ENCODE data around the gene GRK4.
"Not testable (repeated sequence)": the region's sequence is repeated elsewhere in the genome, so short reads cannot be mapped to it uniquely, and the experiment has no call there.

Gene GRK4

GRCh38 chr4:2963175-2963965 is at the start of gene GRK4, which contains the start of gene NOP14:
Gene GRK4 (plus strand): TSS chr4:2963571. CDS start chr4:2964071, 500 bp downstream.
Gene NOP14 (minus strand): TSS chr4:2963406. CDS start chr4:2963319, 87 bp downstream.
- peak; percentile 99 for DNase-seq

GRCh38 chr4:2914256-2915126 is 48.9 kb upstream of the GRK4 start:
- DNase-seq, result no peak

GRCh38 chr4:2915789-2916188 is 47.6 kb upstream of the GRK4 start:
- no peak for DNase-seq

- not testable (repeated sequence) for DNase-seq
Measured at GRCh38 chr4:2916696-2917095, 46.7 kb upstream of the GRK4 start.

GRCh38 chr4:2918300-2918699 is 45.1 kb upstream of the GRK4 start:
- not testable (repeated sequence) for DNase-seq

GRCh38 chr4:2918714-2919113 is 44.7 kb upstream of the GRK4 start:
- DNase-seq, result not testable (repeated sequence)

GRCh38 chr4:2922453-2923101 is 40.8 kb upstream of the GRK4 start:
- peak; percentile 89 for DNase-seq

- no peak for DNase-seq
Measured at GRCh38 chr4:2923141-2923551, 40.2 kb upstream of the GRK4 start.

GRCh38 chr4:2923668-2924173 is 39.6 kb upstream of the GRK4 start:
- DNase-seq, result no peak

- DNase-seq, result no peak
Measured at GRCh38 chr4:2924286-2924685, 39.1 kb upstream of the GRK4 start.

- DNase-seq, result no peak
Measured at GRCh38 chr4:2924765-2925301, 38.5 kb upstream of the GRK4 start.

- DNase-seq, result no peak
Measured at GRCh38 chr4:2925496-2925895, 37.9 kb upstream of the GRK4 start.

- DNase-seq, result peak; percentile 44
Measured at GRCh38 chr4:2925931-2926860, 37.2 kb upstream of the GRK4 start.

GRCh38 chr4:2927016-2927695 is 36.2 kb upstream of the GRK4 start:
- peak; percentile 46 for DNase-seq

- no peak for DNase-seq
Measured at GRCh38 chr4:2927696-2928075, 35.7 kb upstream of the GRK4 start.

- peak; percentile 32 for DNase-seq
Measured at GRCh38 chr4:2928242-2929176, 34.9 kb upstream of the GRK4 start.

- no peak for DNase-seq
Measured at GRCh38 chr4:2929469-2929868, 33.9 kb upstream of the GRK4 start.

- peak; percentile 32 for DNase-seq
Measured at GRCh38 chr4:2930135-2930757, 33.1 kb upstream of the GRK4 start.
